GM19397 (cell line): Measurements from ENCODE around the gene G0S2.
"Not testable (repeated sequence)": the region's sequence is repeated elsewhere in the genome, so short reads cannot be mapped to it uniquely, and the experiment has no call there.

Experiments
- ATAC-seq: cut with Tn5 transposase; IDR thresholded peaks from one replicate; pipeline ENCODE4 v1.9.1; 2021; ENCODE audit warnings: mild to moderate bottlenecking, moderate library complexity; ENCODE audit not compliant: unreplicated experiment

G0S2 gene

GRCh38 chr1:209675565-209676154, 448 bp downstream of the G0S2 start:
- no peak for ATAC-seq

DNA sequence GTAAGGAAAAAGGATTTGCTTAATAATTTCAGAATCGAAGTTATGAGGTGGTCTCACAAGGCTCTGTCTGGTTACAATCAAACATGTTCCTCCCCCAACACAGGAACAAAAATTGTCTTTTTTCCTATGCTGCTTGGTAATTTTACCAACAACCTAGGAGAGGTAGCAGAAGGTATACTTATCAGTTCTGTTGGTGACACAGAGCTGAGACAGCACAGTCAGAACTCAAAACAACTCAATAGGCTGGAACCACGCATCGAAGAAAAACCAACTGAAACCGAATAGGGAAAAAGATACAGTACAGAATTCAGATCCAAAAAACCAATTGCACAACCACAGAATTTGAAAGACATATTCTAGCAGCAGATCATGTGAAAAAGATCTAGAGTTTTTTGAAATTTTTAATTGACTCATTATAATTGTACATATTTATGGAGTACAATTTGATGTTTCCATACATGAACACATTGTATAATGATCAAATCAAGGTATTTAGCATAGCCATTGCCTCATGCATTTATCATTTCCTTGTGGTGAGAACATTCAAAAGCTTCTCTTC, 3.8 kb downstream of the G0S2 start:
- ATAC-seq: no peak

GRCh38 chr1:209685821-209686220, 10.6 kb downstream of the G0S2 start:
- peak; percentile 53 for ATAC-seq

DNA sequence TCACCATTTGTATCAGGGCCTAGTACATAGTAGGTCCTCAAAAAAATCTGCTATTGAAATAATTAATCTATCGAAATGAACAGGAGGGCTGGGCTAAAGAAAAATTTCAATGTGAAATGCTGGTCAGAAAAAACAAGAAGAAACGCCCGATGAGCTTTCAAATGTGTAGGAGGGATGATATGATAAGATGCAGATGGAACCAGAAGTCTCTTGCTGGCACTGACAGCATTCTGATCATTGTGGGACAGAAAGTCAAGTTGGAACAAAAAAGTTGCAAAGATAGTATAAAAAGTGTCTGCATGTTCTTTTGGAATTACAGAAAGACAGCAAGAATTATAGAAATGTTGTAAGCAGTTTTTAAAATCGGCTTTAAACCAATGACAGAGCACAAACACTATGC, 11.1 kb downstream of the G0S2 start:
- no peak for ATAC-seq

- ATAC-seq: no peak
Observed at GRCh38 chr1:209688746-209689234, 13.6 kb downstream of the G0S2 start.

DNA sequence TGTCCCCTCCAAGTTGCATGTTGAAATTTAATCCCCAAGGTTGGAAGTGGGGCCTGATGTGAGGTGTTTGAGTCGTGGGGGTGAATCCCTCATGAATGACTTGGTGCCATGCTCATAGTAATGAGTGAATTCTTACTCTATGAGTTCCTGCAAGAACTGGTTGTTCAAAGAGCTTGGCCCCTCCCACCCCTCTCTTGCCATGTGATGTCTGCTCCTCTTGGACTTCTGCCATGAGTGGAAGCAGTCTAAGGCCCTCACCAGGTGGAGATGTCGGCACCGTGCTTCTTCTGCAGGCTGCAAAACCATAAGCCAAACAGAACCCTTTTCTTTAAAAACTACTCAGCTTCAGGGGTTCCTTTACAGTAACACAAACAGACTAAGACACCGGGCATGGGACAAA, 14.3 kb downstream of the G0S2 start:
- no peak for ATAC-seq

DNA sequence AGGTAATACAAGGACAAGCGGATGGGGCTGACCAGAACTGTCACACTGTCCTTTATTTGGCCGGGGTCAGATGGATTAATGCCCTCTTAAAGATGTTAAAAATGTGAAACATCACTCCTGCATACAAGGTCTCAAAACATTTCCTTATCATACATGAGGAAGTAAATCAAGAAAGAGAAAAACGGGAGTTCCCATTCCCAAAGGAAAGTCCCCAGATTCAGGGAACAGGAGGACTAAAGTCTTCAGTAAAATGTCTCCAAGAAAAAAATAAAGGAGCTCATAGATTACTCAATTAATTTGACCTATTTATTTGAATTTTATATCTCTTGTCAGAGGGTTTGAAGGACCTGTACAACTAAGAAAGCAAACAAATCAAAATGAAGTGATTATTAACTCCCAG, 16.0 kb downstream of the G0S2 start:
- no peak for ATAC-seq

DNA sequence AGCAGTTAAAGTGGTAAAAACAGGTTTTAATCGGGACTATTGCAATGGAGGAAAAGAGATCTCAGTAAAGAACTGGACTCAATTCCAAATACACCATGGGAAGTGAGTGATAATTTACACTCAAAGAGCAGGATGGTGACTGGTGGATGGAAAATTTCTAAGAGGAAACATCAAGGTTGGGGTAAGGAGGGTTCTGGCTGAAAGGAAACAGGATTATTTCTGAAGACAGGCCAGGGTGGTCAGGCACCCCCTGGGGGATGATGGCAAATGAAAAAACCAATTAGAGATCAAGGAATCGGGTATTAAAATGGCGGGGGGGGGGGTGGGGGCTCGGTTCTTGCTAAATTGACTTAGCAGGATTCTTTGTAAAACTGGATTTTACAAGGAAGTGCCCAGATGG, 17.1 kb downstream of the G0S2 start:
- no peak for ATAC-seq

DNA sequence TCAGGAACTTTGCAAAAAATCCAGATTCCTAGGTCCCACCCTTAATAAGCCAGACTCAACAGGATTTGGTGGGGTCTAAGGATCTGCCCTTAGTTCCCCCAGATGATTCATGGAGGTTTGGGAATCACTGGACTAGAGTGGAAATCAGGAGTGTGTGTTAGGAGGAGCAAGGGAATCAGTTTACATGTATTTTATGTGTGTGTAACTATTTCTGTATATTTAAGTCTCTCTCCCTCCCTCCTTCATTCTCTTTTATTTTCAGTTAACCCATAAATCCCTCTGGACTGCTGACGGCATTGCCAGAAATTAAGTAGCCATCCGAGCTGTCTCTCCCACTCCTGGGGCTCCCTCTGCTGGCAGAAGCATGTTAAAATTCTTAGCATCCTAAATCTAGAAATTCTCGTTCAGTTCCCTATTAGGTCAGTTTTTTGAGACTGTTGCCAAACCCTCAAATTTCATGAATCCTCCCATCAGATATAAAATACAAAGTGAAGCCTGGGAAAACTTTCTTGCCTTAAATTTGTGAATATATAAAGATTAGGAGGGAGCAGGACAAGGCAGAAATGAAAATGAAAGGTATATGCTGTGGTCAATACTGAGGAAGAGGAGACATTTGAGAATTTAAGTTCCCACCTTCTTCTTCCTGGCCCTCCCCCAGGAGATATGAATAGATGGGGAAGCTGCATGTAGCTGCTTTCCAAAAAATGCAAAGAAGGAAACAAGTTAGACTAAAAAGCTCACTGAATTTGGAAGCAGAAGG, 17.7 kb downstream of the G0S2 start:
- no peak for ATAC-seq

GRCh38 chr1:209696673-209697072, 21.5 kb downstream of the G0S2 start:
- ATAC-seq: no peak

- no peak for ATAC-seq
Observed at GRCh38 chr1:209697126-209697525, 21.9 kb downstream of the G0S2 start.

DNA sequence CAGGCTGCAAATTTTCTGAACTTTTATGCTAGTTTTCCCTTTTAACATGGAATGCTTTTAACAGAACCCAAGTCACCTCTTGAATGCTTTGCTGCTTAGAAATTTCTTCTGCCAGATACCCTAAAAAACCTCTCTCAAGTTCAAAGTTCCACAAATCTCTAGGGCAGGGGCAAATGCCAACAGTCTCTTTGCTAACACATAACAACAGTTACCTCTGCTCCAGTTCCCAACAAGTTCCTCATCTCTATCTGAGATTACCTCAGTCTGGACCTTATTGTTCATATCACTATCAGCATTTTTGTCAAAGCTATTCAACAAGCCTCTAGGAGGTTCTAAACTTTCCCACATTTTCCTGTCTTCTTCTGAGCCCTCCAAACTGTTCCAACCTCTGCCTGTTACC, 25.5 kb downstream of the G0S2 start:
- not testable (repeated sequence) for ATAC-seq

DNA sequence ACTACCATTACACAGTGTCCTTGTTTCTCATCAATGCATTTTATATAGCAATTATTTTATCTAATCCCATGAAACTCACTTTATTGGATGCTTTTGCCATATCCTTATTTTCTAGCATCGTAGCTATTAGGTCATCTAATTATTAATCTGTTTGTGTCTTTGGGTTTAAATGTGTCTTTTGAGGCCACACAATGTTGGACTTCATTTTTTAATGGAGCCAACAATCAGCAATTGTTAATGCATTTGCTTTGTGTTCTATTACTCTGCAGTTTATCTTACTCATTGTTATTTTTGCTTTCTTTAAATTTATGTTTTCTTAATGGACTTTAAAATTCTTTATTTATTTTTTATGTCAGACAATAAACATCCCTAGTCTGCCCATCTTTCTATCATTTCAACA, 27.6 kb downstream of the G0S2 start:
- ATAC-seq: no peak

DNA sequence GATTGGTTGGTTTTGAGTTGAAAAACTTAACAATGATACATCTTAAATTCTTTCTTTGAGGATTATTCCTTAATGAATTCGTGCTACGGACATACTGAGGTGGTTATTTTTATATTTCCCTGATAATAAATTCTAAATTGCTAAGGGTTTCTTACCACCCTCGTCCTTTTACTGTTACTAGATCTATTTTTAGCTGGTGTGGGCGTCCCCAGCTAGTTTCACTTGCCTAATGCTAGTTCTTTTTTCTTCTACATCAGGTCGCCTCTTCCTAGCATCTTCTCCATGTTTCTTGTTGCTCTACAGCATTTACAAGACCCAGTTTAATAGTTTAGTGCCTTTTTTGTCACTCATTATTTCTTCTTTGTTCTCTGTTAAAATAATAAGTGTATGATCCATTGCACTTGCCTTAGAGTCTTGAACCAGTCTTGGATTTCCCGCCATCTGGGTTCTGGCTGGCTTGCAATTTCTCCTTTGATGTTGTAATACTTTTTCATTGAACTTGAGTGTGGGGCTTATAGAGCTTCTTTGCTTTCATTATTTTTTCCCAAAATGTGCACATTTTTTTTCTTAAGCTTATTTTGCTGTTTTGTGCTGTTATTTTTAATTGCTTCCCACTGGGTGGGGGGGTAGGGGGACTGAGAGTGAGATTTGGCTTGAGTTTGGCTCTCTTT, 28.8 kb downstream of the G0S2 start:
- no peak for ATAC-seq

DNA sequence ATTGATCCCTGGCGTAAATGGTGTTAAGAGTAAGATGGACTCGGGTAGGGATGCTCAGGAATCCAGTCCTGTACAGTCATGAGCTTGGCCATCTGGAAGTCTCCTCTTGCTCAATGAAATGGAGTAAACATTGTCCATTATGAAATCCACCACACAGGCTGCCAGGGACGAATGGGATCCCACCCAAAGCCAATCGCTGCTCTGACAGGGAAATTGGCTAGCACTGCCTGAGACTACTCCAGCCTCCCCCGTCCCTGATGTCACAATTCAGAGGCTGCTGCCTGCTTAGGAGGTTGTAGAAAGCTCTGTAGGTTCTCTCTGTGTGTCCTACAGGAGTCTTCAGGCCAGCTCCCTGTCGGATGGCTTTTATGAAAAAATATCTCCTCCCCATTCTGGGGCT, 29.4 kb downstream of the G0S2 start, which contains the start of gene HSD11B1:
Gene HSD11B1, plus strand, starts transcription at position 263 of the 400 bp plus-strand sequence. Its CDS starts 97 bp downstream, at position 360.
- ATAC-seq: no peak

- no peak for ATAC-seq
Observed at GRCh38 chr1:209705033-209705598, 29.9 kb downstream of the G0S2 start.

- no peak for ATAC-seq
Observed at GRCh38 chr1:209706622-209707021, 31.4 kb downstream of the G0S2 start.

- no peak for ATAC-seq
Observed at GRCh38 chr1:209707308-209707707, 32.1 kb downstream of the G0S2 start.

GRCh38 chr1:209708297-209708696, 33.1 kb downstream of the G0S2 start:
- no peak for ATAC-seq

GRCh38 chr1:209710093-209710492, 34.9 kb downstream of the G0S2 start:
- ATAC-seq: no peak

GRCh38 chr1:209710847-209711246, 35.6 kb downstream of the G0S2 start:
- ATAC-seq: no peak
